ENCODE results near the gene DDIT4L. TPM values are rescaled to one million over a fixed set of nuclear protein-coding genes. Genes with fewer than 3 reads are reported as not detected.
"Not testable (repeated sequence)": the region's sequence is repeated elsewhere in the genome, so short reads cannot be mapped to it uniquely, and the experiment has no call there.

DDIT4L gene
- total RNA-seq, 3 donors from 2014 or later (not counting 1 experiment from before 2014, with no cell fraction given): not detected

DNA sequence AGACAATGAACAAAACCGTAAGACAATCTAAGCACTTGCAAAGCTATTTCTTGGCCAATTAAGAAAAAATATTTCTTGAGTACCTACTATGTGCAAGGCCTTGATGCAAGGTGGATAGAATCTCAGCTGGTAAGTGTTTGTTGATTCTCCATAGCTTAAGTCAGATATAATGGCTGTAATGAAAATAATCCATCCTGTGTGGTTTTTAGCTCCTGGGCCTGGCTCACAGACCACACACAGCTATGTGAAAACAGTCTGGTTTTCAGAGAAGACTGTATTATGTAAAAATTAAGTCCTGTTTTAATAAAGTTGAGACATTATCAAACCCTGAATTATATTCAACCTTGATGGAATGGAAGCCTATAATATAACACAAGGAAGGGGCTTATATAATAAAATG, 7.8 kb upstream of the DDIT4L start:
- Mint-ChIP-seq H3K4me3 (no peak overlapping the region), H3K27me3 (ENCODE audit: low read depth in 2 of 2) (peaks cover 0 to 7% of the 10 kb centered on the region in 2 donors), H3K4me1 (no peaks in the 10 kb centered on the region), H3K27ac (no peak overlapping the region), H3K36me3 (no peaks in the 10 kb centered on the region), H3K9me3 (no peaks in the 10 kb centered on the region)
- TF ChIP-seq CTCF (IDR thresholded peaks at IDR 0.05): no peak
- no peaks in the 10 kb centered on the region for H3K9me3 ChIP-seq (ENCODE audit: control insufficient read depth, insufficient read depth, low read length)
- H3K36me3 ChIP-seq (ENCODE audit: control insufficient read depth, insufficient read depth, low read length): no peaks in the 10 kb centered on the region
- DNase-seq (no peak), ATAC-seq (no peak)
- no peak overlapping the region for H3K4me3 ChIP-seq (ENCODE audit: low read length)
- no peaks in the 10 kb centered on the region for H3K4me1 ChIP-seq (ENCODE audit: control insufficient read depth, insufficient read depth, low read length)
- no peak overlapping the region for H3K27ac ChIP-seq (ENCODE audit: low read length)
- H3K27me3 ChIP-seq (ENCODE audit: control insufficient read depth, insufficient read depth, low read length): no peaks in the 10 kb centered on the region
- intact Hi-C loops (cut with micrococcal nuclease): no loop called here
- 100% methylated on average over 1 of the region's 1 CpG for WGBS (ENCODE audit: insufficient coverage)

GRCh38 chr4:100196388-100197071, 6.3 kb upstream of the DDIT4L start:
- H3K27ac ChIP-seq (ENCODE audit: low read length); ATAC-seq; H3K9me3 Mint-ChIP-seq; H3K36me3 Mint-ChIP-seq; H3K27me3 ChIP-seq (ENCODE audit: control insufficient read depth, insufficient read depth, low read length); H3K9me3 ChIP-seq (ENCODE audit: control insufficient read depth, insufficient read depth, low read length); intact Hi-C loops (cut with micrococcal nuclease); H3K36me3 ChIP-seq (ENCODE audit: control insufficient read depth, insufficient read depth, low read length); H3K4me3 ChIP-seq (ENCODE audit: low read length); DNase-seq; H3K4me1 Mint-ChIP-seq; H3K4me3 Mint-ChIP-seq; H3K4me1 ChIP-seq (ENCODE audit: control insufficient read depth, insufficient read depth, low read length); H3K27ac Mint-ChIP-seq: not testable (repeated sequence)
- peaks cover 2 to 11% of the 10 kb centered on the region in 2 donors for H3K27me3 Mint-ChIP-seq (ENCODE audit: low read depth in 2 of 2)
- 91% methylated on average over 40 of the region's 40 CpGs for WGBS (ENCODE audit: insufficient coverage)

GRCh38 chr4:100190643-100191600, 654 bp upstream of the DDIT4L start:
- H3K36me3 Mint-ChIP-seq: peaks cover 7% of the 10 kb centered on the region
- peak in 1 of 2 donors; percentile 4 for DNase-seq

More at GRCh38 chr4:100190643-100191600, 654 bp upstream of the DDIT4L start:
- H3K4me1 Mint-ChIP-seq: peaks cover 17 to 19% of the 10 kb centered on the region in 2 donors
- no peaks in the 10 kb centered on the region for H3K36me3 ChIP-seq (ENCODE audit: control insufficient read depth, insufficient read depth, low read length)
- H3K27me3 Mint-ChIP-seq (ENCODE audit: low read depth in 2 of 2): peaks cover 32 to 55% of the 10 kb centered on the region in 2 donors
- H3K9me3 Mint-ChIP-seq: no peaks in the 10 kb centered on the region
- no peak for TF ChIP-seq CTCF (IDR thresholded peaks at IDR 0.05)
- peak overlapping the region; percentile 84 for H3K4me3 Mint-ChIP-seq
- H3K4me3 ChIP-seq (ENCODE audit: low read length): peak overlapping the region; percentile 6
- no peaks in the 10 kb centered on the region for H3K9me3 ChIP-seq (ENCODE audit: control insufficient read depth, insufficient read depth, low read length)
- no peak overlapping the region for H3K27ac ChIP-seq (ENCODE audit: low read length)
- peak in 2 of 3 donors; percentile 36 to 39 for ATAC-seq
- WGBS (ENCODE audit: insufficient coverage): 27% methylated on average over 37 of the region's 37 CpGs
- intact Hi-C loops (cut with micrococcal nuclease): no loop called here
- peak overlapping the region in 1 of 2 donors; percentile 15 for H3K27ac Mint-ChIP-seq
- peaks cover 16% of the 10 kb centered on the region for H3K4me1 ChIP-seq (ENCODE audit: control insufficient read depth, insufficient read depth, low read length)
- H3K27me3 ChIP-seq (ENCODE audit: control insufficient read depth, insufficient read depth, low read length): peaks cover 19% of the 10 kb centered on the region
